GM12864 (cell line): ENCODE data around the gene MYO7B.

ENCODE experiments used
- DNase-seq: peaks from one replicate; pipeline ENCODE4 v3.0.0-alpha.2; 2011; ENCODE audit warnings: low read depth
- H3K4me3 ChIP-seq: 2 replicates; pipeline ENCODE4 v1.5.1; 2011; ENCODE audit warnings: mild to moderate bottlenecking, low read depth, low read length, control low read depth
- CTCF ChIP-seq: IDR thresholded peaks from 2 replicates; pipeline ENCODE4 v1.5.1; 2011; ENCODE audit warnings: low read depth, mild to moderate bottlenecking, moderate library complexity, low read length, control low read depth, inconsistent platforms; ENCODE audit errors: missing control alignments

Gene MYO7B

DNA sequence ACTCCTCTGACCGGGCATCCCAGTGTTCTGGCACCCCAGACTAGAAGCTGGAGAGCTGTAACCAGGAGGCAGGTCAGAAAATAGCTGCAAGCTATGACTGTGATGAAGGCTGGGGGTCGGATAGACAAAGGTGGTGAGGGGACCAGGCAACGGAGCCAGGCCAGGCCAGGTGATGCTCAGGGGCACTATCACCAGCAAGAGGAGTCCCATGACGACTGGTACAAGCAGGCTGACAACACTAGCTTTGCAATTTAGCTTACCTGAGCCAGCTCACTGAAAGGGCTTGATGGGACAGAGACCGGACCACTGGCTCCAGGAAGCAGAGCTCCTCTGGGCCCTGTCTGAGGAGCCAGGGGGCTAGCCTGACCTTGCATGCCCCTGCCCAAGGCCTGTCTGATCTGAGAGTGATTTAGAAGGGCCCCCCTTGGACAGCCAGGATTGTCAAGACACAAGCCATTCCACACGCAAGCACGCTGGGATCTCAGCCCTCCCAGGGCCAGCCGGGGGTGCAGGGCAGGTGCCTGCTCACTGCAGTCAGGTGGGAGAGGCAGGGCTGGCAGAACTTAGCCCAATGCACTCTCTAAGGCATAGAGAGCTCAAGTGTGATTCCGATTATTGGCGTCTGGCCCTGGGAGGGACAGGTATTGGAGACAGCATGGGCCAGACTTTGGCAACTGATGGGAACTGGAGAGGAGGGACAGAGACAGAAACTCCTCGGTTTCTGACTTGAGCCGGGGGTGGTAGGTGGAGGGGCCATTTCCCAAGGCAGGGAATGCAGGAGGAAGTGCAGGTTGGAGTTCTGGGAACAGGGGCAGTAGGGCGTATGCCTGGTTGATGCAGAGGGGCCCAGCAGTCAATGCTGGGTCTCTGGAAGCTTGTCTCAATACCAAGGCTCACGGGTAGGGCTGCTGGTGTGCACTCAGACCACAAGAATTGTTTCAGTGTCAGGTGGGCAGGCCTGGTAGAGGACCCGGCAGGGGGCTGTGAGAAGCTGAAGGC is 47.7 kb downstream of the MYO7B start:
- H3K4me3 ChIP-seq, result no peak overlapping the region
- TF ChIP-seq CTCF, result no peak
- no peak for DNase-seq

GRCh38 chr2:127584047-127584446 is 48.6 kb downstream of the MYO7B start:
- no peak overlapping the region for H3K4me3 ChIP-seq
- no peak for DNase-seq
- no peak for TF ChIP-seq CTCF

GRCh38 chr2:127584516-127585033 is 49.1 kb downstream of the MYO7B start:
- no peak for TF ChIP-seq CTCF
- H3K4me3 ChIP-seq, result no peak overlapping the region
- DNase-seq, result no peak

DNA sequence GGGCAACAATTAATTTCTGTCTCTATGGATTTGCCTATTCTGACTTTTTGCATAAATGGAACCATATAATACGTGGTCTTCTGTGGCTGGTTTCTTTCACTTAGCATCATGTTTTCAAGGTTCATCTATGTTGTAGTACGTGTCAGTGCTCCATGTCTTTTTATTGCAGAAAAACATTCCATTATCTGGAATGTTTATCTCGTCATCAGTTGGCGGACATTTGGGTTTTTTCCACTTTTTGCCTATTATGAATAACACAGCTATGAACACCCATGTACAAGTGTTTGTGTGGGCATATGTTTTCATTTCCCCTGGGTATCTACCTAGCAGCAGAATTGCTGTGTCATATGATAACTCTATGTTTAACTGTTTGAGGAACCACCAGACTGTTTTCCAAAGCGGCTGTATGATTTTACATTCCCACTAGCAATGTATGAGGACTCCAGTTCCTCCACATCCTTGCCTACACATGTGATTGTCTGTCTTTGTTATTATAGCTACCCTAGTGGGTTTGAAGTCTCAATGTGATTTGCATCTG is 49.9 kb downstream of the MYO7B start:
- TF ChIP-seq CTCF, result no peak
- no peak overlapping the region for H3K4me3 ChIP-seq
- no peak for DNase-seq

DNA sequence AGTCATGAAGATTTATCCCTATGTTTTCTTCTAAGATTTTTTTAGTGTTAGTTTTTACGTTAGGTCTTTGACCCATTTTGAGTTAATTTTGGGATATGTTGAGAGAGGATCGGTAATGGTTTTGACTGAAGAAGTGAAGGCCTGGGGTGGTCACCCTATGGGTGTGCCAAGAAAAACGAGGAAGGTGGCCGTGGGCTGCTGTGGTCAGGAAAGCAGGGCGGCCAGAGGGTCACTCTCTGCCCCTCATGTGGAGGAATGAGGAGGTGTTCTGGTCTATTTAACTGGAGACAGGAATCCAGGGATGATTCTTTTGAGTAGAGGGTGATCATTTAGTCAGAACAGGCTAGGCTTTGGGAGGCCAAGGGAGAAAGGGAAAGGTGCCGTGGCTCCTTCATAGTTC is 50.7 kb downstream of the MYO7B start:
- TF ChIP-seq CTCF, result no peak
- no peak for DNase-seq
- H3K4me3 ChIP-seq, result no peak overlapping the region

DNA sequence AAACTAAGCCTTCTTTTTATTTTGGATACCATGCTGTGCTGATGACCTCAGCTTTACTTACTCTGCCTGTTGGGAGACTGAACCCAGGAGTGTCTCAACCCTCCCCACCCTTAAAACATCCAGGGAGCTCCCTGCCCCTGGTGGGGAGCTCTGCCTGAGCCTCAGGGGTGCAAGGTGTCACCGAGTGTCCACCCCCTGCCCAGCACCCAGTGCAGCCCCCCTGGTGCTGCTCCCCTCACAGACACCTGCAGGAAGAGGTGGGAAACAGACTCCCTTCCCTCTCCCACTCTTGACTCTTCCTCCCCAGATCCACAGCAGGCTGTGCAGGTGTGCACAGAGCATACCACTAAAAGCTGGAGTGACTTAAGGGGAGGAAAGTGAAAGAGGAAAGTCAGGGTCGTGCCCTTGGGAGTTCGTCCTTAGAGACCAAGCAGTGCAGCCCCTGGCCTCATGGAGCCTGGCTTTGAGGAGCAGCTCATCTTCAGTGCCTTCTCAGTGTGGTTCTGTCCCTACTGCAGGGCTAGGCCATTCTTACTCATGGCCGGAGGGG is 51.3 kb downstream of the MYO7B start:
- TF ChIP-seq CTCF, result no peak
- DNase-seq, result no peak
- H3K4me3 ChIP-seq, result no peak overlapping the region
